ENCODE measurements around the gene INAFM2. TPM values are rescaled to one million over a fixed set of nuclear protein-coding genes. Genes with fewer than 3 reads are reported as not detected.

INAFM2 gene
- total RNA-seq, 1 experiment from 2014 or later, result 89.8 TPM

GRCh38 chr15:40366457-40367370 lies 43.2 kb downstream of the INAFM2 start:
- Histone ChIP-seq H3K9me3 (replicated peaks) (no peaks in the 10 kb centered on the region; the same call in 1 of the 2 replicates), H3K36me3 (no peaks in the 10 kb centered on the region), H3K27me3 (replicated peaks) (no peaks in the 10 kb centered on the region), H3K27ac (no peak overlapping the region), H3K4me3 (no peak overlapping the region), H3K4me1 (replicated peaks) (peaks cover 13% of the 10 kb centered on the region)
- DNase-seq (ENCODE audit: low read depth in 1 of 2, low spot score in 2 of 2), result no peak

- Histone ChIP-seq H3K9me3 (replicated peaks) (no peaks in the 10 kb centered on the region; the same call in 1 of the 2 replicates), H3K27ac (no peak overlapping the region), H3K27me3 (replicated peaks) (no peaks in the 10 kb centered on the region), H3K4me3 (no peak overlapping the region), H3K4me1 (replicated peaks) (peaks cover 13% of the 10 kb centered on the region), H3K36me3 (no peaks in the 10 kb centered on the region)
- no peak for DNase-seq (ENCODE audit: low read depth in 1 of 2, low spot score in 2 of 2)
Observed at GRCh38 chr15:40367371-40367685, 43.8 kb downstream of the INAFM2 start.

- Histone ChIP-seq H3K27ac (no peak overlapping the region), H3K36me3 (no peaks in the 10 kb centered on the region), H3K9me3 (replicated peaks) (no peaks in the 10 kb centered on the region; the same call in 1 of the 2 replicates), H3K4me3 (peak overlapping the region; percentile 17), H3K27me3 (replicated peaks) (no peaks in the 10 kb centered on the region), H3K4me1 (replicated peaks) (peaks cover 18% of the 10 kb centered on the region)
- DNase-seq (ENCODE audit: low read depth in 1 of 2, low spot score in 2 of 2), result peak; percentile 71 to 90
Observed at GRCh38 chr15:40367686-40368611, 44.5 kb downstream of the INAFM2 start.

- no peaks in the 10 kb centered on the region for H3K36me3 ChIP-seq
- peaks cover 23% of the 10 kb centered on the region for H3K4me1 ChIP-seq (replicated peaks)
- no peak overlapping the region for H3K27ac ChIP-seq
- H3K9me3 ChIP-seq (replicated peaks), result no peaks in the 10 kb centered on the region; the same call in 1 of the 2 replicates
- no peaks in the 10 kb centered on the region for H3K27me3 ChIP-seq (replicated peaks)
- no peak overlapping the region for H3K4me3 ChIP-seq
- DNase-seq (ENCODE audit: low read depth in 1 of 2, low spot score in 2 of 2), result no peak
Observed at GRCh38 chr15:40368719-40369473, 45.4 kb downstream of the INAFM2 start.

- no peak for DNase-seq (ENCODE audit: low read depth in 1 of 2, low spot score in 2 of 2)
- no peaks in the 10 kb centered on the region for H3K36me3 ChIP-seq
- no peak overlapping the region for H3K27ac ChIP-seq
- no peaks in the 10 kb centered on the region; the same call in 1 of the 2 replicates for H3K9me3 ChIP-seq (replicated peaks)
- no peaks in the 10 kb centered on the region for H3K27me3 ChIP-seq (replicated peaks)
- H3K4me1 ChIP-seq (replicated peaks), result peaks cover 23% of the 10 kb centered on the region
- no peak overlapping the region for H3K4me3 ChIP-seq
Observed at GRCh38 chr15:40369474-40369869, 46.0 kb downstream of the INAFM2 start.

GRCh38 chr15:40369971-40370370 lies 46.5 kb downstream of the INAFM2 start:
- Histone ChIP-seq H3K27me3 (replicated peaks) (no peaks in the 10 kb centered on the region), H3K9me3 (replicated peaks) (no peaks in the 10 kb centered on the region; the same call in 1 of the 2 replicates), H3K36me3 (no peaks in the 10 kb centered on the region), H3K4me3 (no peak overlapping the region), H3K27ac (no peak overlapping the region), H3K4me1 (replicated peaks) (peaks cover 23% of the 10 kb centered on the region)
- no peak for DNase-seq (ENCODE audit: low read depth in 1 of 2, low spot score in 2 of 2)

- no peak for DNase-seq (ENCODE audit: low read depth in 1 of 2, low spot score in 2 of 2)
- peaks cover 28% of the 10 kb centered on the region for H3K4me1 ChIP-seq (replicated peaks)
- H3K9me3 ChIP-seq (replicated peaks), result no peaks in the 10 kb centered on the region
- no peaks in the 10 kb centered on the region for H3K36me3 ChIP-seq
- H3K27ac ChIP-seq, result no peak overlapping the region
- no peak overlapping the region for H3K4me3 ChIP-seq
- H3K27me3 ChIP-seq (replicated peaks), result no peaks in the 10 kb centered on the region
Observed at GRCh38 chr15:40372981-40373380, 49.5 kb downstream of the INAFM2 start.

Other genes starting within 250 kb of the INAFM2 start
- gene BMF, start 214.8 kb upstream of the INAFM2 start, total RNA-seq (2014; rRNA removed; shearing (Covaris generic)), result 3.2 and 6.2 TPM in 2 replicates
- gene BUB1B, start 162.6 kb upstream of the INAFM2 start, total RNA-seq (2014; rRNA removed; shearing (Covaris generic)), result 74.1 and 91.0 TPM in 2 replicates
- gene PAK6, start 84.6 kb upstream of the INAFM2 start, total RNA-seq (2014; rRNA removed; shearing (Covaris generic)), result 0.05 and 0.09 TPM in 2 replicates
- gene ANKRD63, start 40.6 kb upstream of the INAFM2 start, total RNA-seq (2014; rRNA removed; shearing (Covaris generic)), result 11.4 and 13.6 TPM in 2 replicates
- 34.8 and 61.9 TPM in 2 replicates for gene PLCB2, start 15.8 kb upstream of the INAFM2 start, total RNA-seq (2014; rRNA removed; shearing (Covaris generic))
- 29.5 and 39.0 TPM in 2 replicates for gene CCDC9B, start 17.2 kb downstream of the INAFM2 start, total RNA-seq (2014; rRNA removed; shearing (Covaris generic))
- not detected in 2 replicates for gene PHGR1, start 27.3 kb downstream of the INAFM2 start, total RNA-seq (2014; rRNA removed; shearing (Covaris generic))
- 0.21 and 0.28 TPM in 2 replicates for gene DISP2, start 34.5 kb downstream of the INAFM2 start, total RNA-seq (2014; rRNA removed; shearing (Covaris generic))
- 63.7 and 96.6 TPM in 2 replicates for gene KNSTRN, start 59.0 kb downstream of the INAFM2 start, total RNA-seq (2014; rRNA removed; shearing (Covaris generic))
- 22.3 and 25.3 TPM in 2 replicates for gene IVD, start 82.1 kb downstream of the INAFM2 start, total RNA-seq (2014; rRNA removed; shearing (Covaris generic))
- 8.4 and 11.4 TPM in 2 replicates for gene BAHD1, start 117.3 kb downstream of the INAFM2 start, total RNA-seq (2014; rRNA removed; shearing (Covaris generic))
- gene CHST14, start 147.3 kb downstream of the INAFM2 start, total RNA-seq (2014; rRNA removed; shearing (Covaris generic)), result 28.7 and 30.2 TPM in 2 replicates
- gene CCDC32, start 241.3 kb downstream of the INAFM2 start, total RNA-seq (2014; rRNA removed; shearing (Covaris generic)), result 20.2 and 24.4 TPM in 2 replicates
- 16.4 and 25.9 TPM in 2 replicates for gene RPUSD2, start 245.6 kb downstream of the INAFM2 start, total RNA-seq (2014; rRNA removed; shearing (Covaris generic))

All from SJSA1 (cell line).